HepG2 (cell line): ENCODE measurements around the gene POLL. TPM values are rescaled to one million over a fixed set of nuclear protein-coding genes. Genes with fewer than 3 reads are reported as not detected.
A peak's percentile ranks its signal among the peaks of the same experiment; 100 is the strongest.

Experiments
- ATAC-seq: fragments of 200-7000 bp; cut with Tn5 transposase; 3 replicates; pipeline ENCODE4 v1.9.1; 2020; ENCODE audit warnings: mild to moderate bottlenecking, moderate library complexity
- BruUV-seq: library from RNA; stranded (reverse); fragments of 400-500 nt; replicated peaks from 2 replicates; lab custom pipeline; 2021; lab: Mats Ljungman, UMichigan
- CTCF ChIA-PET: fragments of 300-600 bp; formaldehyde crosslinking; extraction: SDS; loops from one replicate; lab custom pipeline; 2021; ENCODE audit warnings: low total read pairs, inconsistent platforms, low intra/inter-chr PET ratio; lab: Yijun Ruan, JAX
- POLR2A ChIA-PET: fragments of 350-600 bp; sonication (Branson Sonifier 250); formaldehyde crosslinking; loops from one replicate; lab custom pipeline; 2020; ENCODE audit warnings: antibody characterized with exemption, inconsistent platforms; lab: Yijun Ruan, JAX
- DNase-seq: peaks from one replicate; pipeline ENCODE4 v3.0.0-alpha.2; 2015; ENCODE audit warnings: low spot score
- FAIRE-seq: peaks from 3 replicates; lab custom pipeline; 2011; peaks lifted over from hg19 to GRCh38; lab: Jason Lieb, UNC
- H2AFZ ChIP-seq: one replicate; pipeline ENCODE4 v1.6.1; 2011; ENCODE audit warnings: low read length, inconsistent platforms
- H3K27ac ChIP-seq: fragments of 300-600 bp; 3 replicates; pipeline ENCODE4 v1.8.0; 2011; ENCODE audit warnings: mixed run types, mild to moderate bottlenecking, mixed read lengths, low read length, inconsistent platforms; ENCODE audit not compliant: insufficient read depth; ENCODE audit errors: extremely low read length
- H3K27me3 ChIP-seq, 2 experiments: fragments of 200-600 bp in 1 of 2; 2 replicates in 1 of 2; 3 replicates in 1 of 2; pipeline versions ENCODE4 v1.6.0 to v1.8.0; 2011; ENCODE audit warnings: low read length in 2 of 2, mild to moderate bottlenecking in 2 of 2, moderate library complexity in 2 of 2, inconsistent platforms in 1 of 2; ENCODE audit not compliant: insufficient read depth in 2 of 2, control insufficient read depth in 1 of 2
- H3K36me3 ChIP-seq, 2 experiments: fragments of 200-600 bp in 1 of 2; replicated peaks in 1 of 2; 2 replicates in 1 of 2; 3 replicates in 1 of 2; pipeline versions ENCODE4 v1.5.1 to v1.8.0; 2011; ENCODE audit warnings: low read length in 2 of 2, inconsistent platforms in 1 of 2; ENCODE audit not compliant: insufficient read depth in 2 of 2, control insufficient read depth in 1 of 2
- H3K4me1 ChIP-seq: 2 replicates; pipeline ENCODE4 v1.5.1; 2012; ENCODE audit warnings: low read length, inconsistent platforms; ENCODE audit not compliant: insufficient read depth
- H3K4me2 ChIP-seq: 2 replicates; pipeline ENCODE4 v1.6.0; 2011; ENCODE audit warnings: low read depth, low read length, inconsistent platforms
- H3K4me3 ChIP-seq, 3 experiments: fragments of 200-600 bp in 1 of 3; sonication (generic), shearing (Covaris generic) in 1 of 3; replicated peaks in 1 of 3; 2 replicates each; pipeline ENCODE4 v1.5.1; 2011 to 2016; ENCODE audit warnings: low read length in 3 of 3, inconsistent platforms in 2 of 3, low read depth in 2 of 3, mild to moderate bottlenecking in 2 of 3, control low read depth in 1 of 3, mixed read lengths in 1 of 3; ENCODE audit not compliant: insufficient read depth in 1 of 3
- H3K79me2 ChIP-seq: one replicate; pipeline ENCODE4 v1.6.1; 2011; ENCODE audit warnings: low read length, inconsistent platforms; ENCODE audit not compliant: insufficient read depth
- H3K9ac ChIP-seq: 2 replicates; pipeline ENCODE4 v1.6.0; 2011; ENCODE audit warnings: mild to moderate bottlenecking, low read depth, low read length, inconsistent platforms; ENCODE audit not compliant: insufficient read depth
- H3K9me3 ChIP-seq: 2 replicates; pipeline ENCODE4 v1.5.1; 2012; ENCODE audit warnings: mild to moderate bottlenecking, low read length
- H4K20me1 ChIP-seq: 2 replicates; pipeline ENCODE4 v1.6.0; 2011; ENCODE audit warnings: inconsistent platforms, mild to moderate bottlenecking, low read length, moderate library complexity; ENCODE audit not compliant: insufficient read depth
- GFI1 ChIP-seq: sonication (generic); formaldehyde crosslinking; IDR thresholded peaks from 2 replicates; pipeline ENCODE4 v1.5.0; 2020; ENCODE audit warnings: missing genetic modification reagents, mild to moderate bottlenecking, borderline replicate concordance
- SETDB1 ChIP-seq: sonication (generic); formaldehyde crosslinking; IDR thresholded peaks from 2 replicates; pipeline ENCODE4 v1.5.1; 2020; ENCODE audit warnings: missing genetic modification reagents, mild to moderate bottlenecking, borderline replicate concordance
- SNAPC5 ChIP-seq: sonication (generic); formaldehyde crosslinking; IDR thresholded peaks from 2 replicates; pipeline ENCODE4 v1.8.1; 2023; ENCODE audit warnings: mild to moderate bottlenecking, missing genetic modification reagents, borderline replicate concordance
- ZNF629 ChIP-seq: sonication (generic); formaldehyde crosslinking; conservative IDR thresholded peaks from 2 replicates; pipeline ENCODE4 v1.5.0; 2020; ENCODE audit warnings: missing genetic modification reagents
- ZNF749 ChIP-seq: sonication (generic); formaldehyde crosslinking; IDR thresholded peaks from 2 replicates; pipeline ENCODE4 v1.8.0; 2022; ENCODE audit warnings: mild to moderate bottlenecking, missing genetic modification reagents, moderate library complexity, borderline replicate concordance
- WGBS: methylation state at CpG from one replicate; pipeline ENCODE4 v1.1.6; 2017; ENCODE audit warnings: low lambda C conversion rate; 5-methylcytosine and 5-hydroxymethylcytosine counted together
- in situ Hi-C: cut with HindIII; loops from 2 replicates; pipeline ENCODE4 v1.10.0; 2017; ENCODE audit warnings: low pct_unique_long_range_greater_than_20kb; ENCODE audit not compliant: extremely low pct_ligation_motif_present
- intact Hi-C: fragments of 100-400 bp; cut with micrococcal nuclease; formaldehyde crosslinking; loops from one replicate; pipeline ENCODE4 v1.10.0; 2022; ENCODE audit not compliant: unreplicated experiment
- polyA plus RNA-seq, 8 experiments: library from polyadenylated mRNA; depleted of rRNA in 3 of 8; stranded (reverse) in 7 of 8; unstranded in 1 of 8; fragments of >200 nt; fragmentation: Illumina TruSeq in 4 of 8; extraction: Trizol in 4 of 8; gene quantifications; 2 replicates each; pipeline versions ENCODE4 v1.2.1 to v1.2.3, GENCODE V29; 2011 to 2016; ENCODE audit warnings: low read depth in 4 of 8, missing spikeins in 1 of 8, mixed read lengths in 1 of 8; ENCODE audit not compliant: insufficient read depth in 1 of 8
- total RNA-seq, 5 experiments: library from RNA; depleted of rRNA; stranded (reverse); fragments of >200 nt; fragmentation: Illumina TruSeq; extraction: Trizol; gene quantifications; 2 replicates each; pipeline ENCODE4 v1.2.3, GENCODE V29; 2016; ENCODE audit warnings: low read depth in 1 of 5
- TF ChIP-seq, protein P1 (sequence below): IDR thresholded peaks from 2 replicates; pipeline ENCODE4 v1.6.1; 2016; ENCODE audit warnings: mild to moderate bottlenecking, missing biosample characterization, missing genetic modification reagents
- TF ChIP-seq, protein P2 (sequence below): sonication (generic); formaldehyde crosslinking; IDR thresholded peaks from 2 replicates; pipeline ENCODE4 v1.5.0; 2020; ENCODE audit warnings: mild to moderate bottlenecking, missing genetic modification reagents, borderline replicate concordance
- TF ChIP-seq, protein P3 (sequence below): sonication (generic); formaldehyde crosslinking; IDR thresholded peaks from 2 replicates; pipeline ENCODE4 v1.4.0; 2020; ENCODE audit warnings: mild to moderate bottlenecking, missing genetic modification reagents

The POLL gene
- total and polyA plus RNA-seq, 2 of the 13 experiments (the other 11 are each of a cell fraction or from before 2014, with no cell fraction given) = 13.8 to 19.1 TPM

GRCh38 chr10:101571271-101571925 lies 16.7 kb downstream of the POLL start:
- in situ Hi-C loops (loop anchor here (5.0 kb wide), 1 partner anchor 279 kb away; no protein-coding TSS in a partner anchor), intact Hi-C loops (loop anchor here (5.0 kb wide), 1 partner anchor 279 kb away; no protein-coding TSS in a partner anchor)
- DNase-seq (no peak), FAIRE-seq (no peak), ATAC-seq (no peak)
- Histone ChIP-seq H3K4me2 (peak overlapping the region; percentile 100), H3K36me3 (no peaks in the 10 kb centered on the region), H2AFZ (no peak overlapping the region), H4K20me1 (no peaks in the 10 kb centered on the region), H3K9ac (peak overlapping the region; percentile 60; the same call in 1 of the 2 replicates), H3K4me3 (peak overlapping the region in 1 of 3 experiments; percentile 85; a peak in 1 of 6 replicates), H3K4me1 (peaks cover 37% of the 10 kb centered on the region), H3K9me3 (no peaks in the 10 kb centered on the region), H3K27ac (no peak overlapping the region), H3K79me2 (no peaks in the 10 kb centered on the region), H3K27me3 (peaks cover 0 to 36% of the 10 kb centered on the region in 2 experiments; a peak in 4 of 5 replicates)
- TF ChIP-seq ZNF629 (peak; percentile 76), ZNF749 (no peak), SNAPC5 (CRISPR knock-in tag) (no peak), SETDB1 (no peak), GFI1 (CRISPR knock-in tag) (no peak)
- TF ChIP-seq, protein P1, sequence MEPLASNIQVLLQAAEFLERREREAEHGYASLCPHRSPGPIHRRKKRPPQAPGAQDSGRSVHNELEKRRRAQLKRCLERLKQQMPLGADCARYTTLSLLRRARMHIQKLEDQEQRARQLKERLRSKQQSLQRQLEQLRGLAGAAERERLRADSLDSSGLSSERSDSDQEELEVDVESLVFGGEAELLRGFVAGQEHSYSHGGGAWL (CRISPR knock-in tag) = no peak
- TF ChIP-seq, protein P2, sequence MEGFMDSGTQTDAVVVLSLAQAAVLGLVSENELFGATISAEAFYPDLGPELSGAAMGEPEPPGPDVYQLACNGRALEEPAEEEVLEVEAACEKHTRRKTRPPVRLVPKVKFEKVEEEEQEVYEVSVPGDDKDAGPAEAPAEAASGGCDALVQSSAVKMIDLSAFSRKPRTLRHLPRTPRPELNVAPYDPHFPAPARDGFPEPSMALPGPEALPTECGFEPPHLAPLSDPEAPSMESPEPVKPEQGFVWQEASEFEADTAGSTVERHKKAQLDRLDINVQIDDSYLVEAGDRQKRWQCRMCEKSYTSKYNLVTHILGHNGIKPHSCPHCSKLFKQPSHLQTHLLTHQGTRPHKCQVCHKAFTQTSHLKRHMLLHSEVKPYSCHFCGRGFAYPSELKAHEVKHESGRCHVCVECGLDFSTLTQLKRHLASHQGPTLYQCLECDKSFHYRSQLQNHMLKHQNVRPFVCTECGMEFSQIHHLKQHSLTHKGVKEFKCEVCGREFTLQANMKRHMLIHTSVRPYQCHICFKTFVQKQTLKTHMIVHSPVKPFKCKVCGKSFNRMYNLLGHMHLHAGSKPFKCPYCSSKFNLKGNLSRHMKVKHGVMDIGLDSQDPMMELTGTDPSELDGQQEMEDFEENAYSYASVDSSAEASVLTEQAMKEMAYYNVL (CRISPR knock-in tag) = no peak
- TF ChIP-seq, protein P3, sequence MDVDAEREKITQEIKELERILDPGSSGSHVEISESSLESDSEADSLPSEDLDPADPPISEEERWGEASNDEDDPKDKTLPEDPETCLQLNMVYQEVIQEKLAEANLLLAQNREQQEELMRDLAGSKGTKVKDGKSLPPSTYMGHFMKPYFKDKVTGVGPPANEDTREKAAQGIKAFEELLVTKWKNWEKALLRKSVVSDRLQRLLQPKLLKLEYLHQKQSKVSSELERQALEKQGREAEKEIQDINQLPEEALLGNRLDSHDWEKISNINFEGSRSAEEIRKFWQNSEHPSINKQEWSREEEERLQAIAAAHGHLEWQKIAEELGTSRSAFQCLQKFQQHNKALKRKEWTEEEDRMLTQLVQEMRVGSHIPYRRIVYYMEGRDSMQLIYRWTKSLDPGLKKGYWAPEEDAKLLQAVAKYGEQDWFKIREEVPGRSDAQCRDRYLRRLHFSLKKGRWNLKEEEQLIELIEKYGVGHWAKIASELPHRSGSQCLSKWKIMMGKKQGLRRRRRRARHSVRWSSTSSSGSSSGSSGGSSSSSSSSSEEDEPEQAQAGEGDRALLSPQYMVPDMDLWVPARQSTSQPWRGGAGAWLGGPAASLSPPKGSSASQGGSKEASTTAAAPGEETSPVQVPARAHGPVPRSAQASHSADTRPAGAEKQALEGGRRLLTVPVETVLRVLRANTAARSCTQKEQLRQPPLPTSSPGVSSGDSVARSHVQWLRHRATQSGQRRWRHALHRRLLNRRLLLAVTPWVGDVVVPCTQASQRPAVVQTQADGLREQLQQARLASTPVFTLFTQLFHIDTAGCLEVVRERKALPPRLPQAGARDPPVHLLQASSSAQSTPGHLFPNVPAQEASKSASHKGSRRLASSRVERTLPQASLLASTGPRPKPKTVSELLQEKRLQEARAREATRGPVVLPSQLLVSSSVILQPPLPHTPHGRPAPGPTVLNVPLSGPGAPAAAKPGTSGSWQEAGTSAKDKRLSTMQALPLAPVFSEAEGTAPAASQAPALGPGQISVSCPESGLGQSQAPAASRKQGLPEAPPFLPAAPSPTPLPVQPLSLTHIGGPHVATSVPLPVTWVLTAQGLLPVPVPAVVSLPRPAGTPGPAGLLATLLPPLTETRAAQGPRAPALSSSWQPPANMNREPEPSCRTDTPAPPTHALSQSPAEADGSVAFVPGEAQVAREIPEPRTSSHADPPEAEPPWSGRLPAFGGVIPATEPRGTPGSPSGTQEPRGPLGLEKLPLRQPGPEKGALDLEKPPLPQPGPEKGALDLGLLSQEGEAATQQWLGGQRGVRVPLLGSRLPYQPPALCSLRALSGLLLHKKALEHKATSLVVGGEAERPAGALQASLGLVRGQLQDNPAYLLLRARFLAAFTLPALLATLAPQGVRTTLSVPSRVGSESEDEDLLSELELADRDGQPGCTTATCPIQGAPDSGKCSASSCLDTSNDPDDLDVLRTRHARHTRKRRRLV (CRISPR knock-in tag) = no peak
- no TSS peak for BruUV-seq
- POLR2A ChIA-PET = interaction anchor here (0.7 to 2.3 kb wide), 2 partner anchors 10 to 16 kb away, joined by 3 to 10 read pairs; partner anchors contain the start of genes DPCD and POLL
- 51% methylated on average over 7 of the region's 8 CpGs for WGBS
- CTCF ChIA-PET = no interaction called here
